GM12878 (cell line): ENCODE measurements around the gene SPA17. TPM values are rescaled to one million over a fixed set of nuclear protein-coding genes. Genes with fewer than 3 reads are reported as not detected.

Experiments used
- ATAC-seq: fragments of 200-7000 bp; cut with Tn5 transposase; 3 replicates; pipeline ENCODE4 v1.9.1; 2020; ENCODE audit warnings: mild to moderate bottlenecking, moderate library complexity
- BruUV-seq: library from RNA; stranded (reverse); fragments of 400-500 nt; replicated peaks from 2 replicates; lab custom pipeline; 2021; lab: Mats Ljungman, UMichigan
- CTCF ChIA-PET: fragments of 300-600 bp; sonication (Branson Sonifier 250); formaldehyde crosslinking; extraction: SDS; loops from one replicate; lab custom pipeline; 2021; ENCODE audit warnings: inconsistent platforms; lab: Yijun Ruan, JAX
- POLR2A ChIA-PET: fragments of 350-600 bp; formaldehyde crosslinking; extraction: SDS; loops from one replicate; lab custom pipeline; 2021; ENCODE audit warnings: inconsistent platforms; lab: Charles Lee
- RAD21 ChIA-PET: fragments of 300-600 bp; sonication (Branson Sonifier 250); formaldehyde crosslinking; loops from one replicate; lab custom pipeline; 2023; ENCODE audit warnings: antibody characterized with exemption; ENCODE audit not compliant: unreplicated experiment; lab: Charles Lee
- SMC1A ChIA-PET: fragments of 300-600 bp; sonication (Branson Sonifier 250); formaldehyde crosslinking; loops from one replicate; lab custom pipeline; 2023; ENCODE audit not compliant: unreplicated experiment, uncharacterized antibody; lab: Charles Lee
- DNase-seq: peaks from one replicate; pipeline ENCODE4 v3.0.0-alpha.2; 2011; ENCODE audit warnings: low read depth, low spot score
- FAIRE-seq: peaks from 3 replicates; lab custom pipeline; 2011; peaks lifted over from hg19 to GRCh38; lab: Jason Lieb, UNC
- H2AFZ ChIP-seq: 2 replicates; pipeline ENCODE4 v1.6.0; 2011; ENCODE audit warnings: low read depth, low read length, control low read depth; ENCODE audit not compliant: control insufficient read depth
- H3K27ac ChIP-seq: 2 replicates; pipeline ENCODE4 v1.5.1; 2011; ENCODE audit warnings: control low read depth; ENCODE audit not compliant: control insufficient read depth, insufficient read depth
- H3K27me3 ChIP-seq, 2 experiments: replicated peaks in 1 of 2; 2 replicates each; pipeline versions ENCODE4 v1.6.0 to v1.6.1; 2011; ENCODE audit warnings: low read length in 1 of 2; ENCODE audit not compliant: control insufficient read depth in 2 of 2, insufficient read depth in 2 of 2
- H3K36me3 ChIP-seq, 2 experiments: 2 replicates each; pipeline ENCODE4 v1.5.1; 2011; ENCODE audit warnings: low read length in 1 of 2; ENCODE audit not compliant: control insufficient read depth in 2 of 2, insufficient read depth in 2 of 2
- H3K4me1 ChIP-seq: 2 replicates; pipeline ENCODE4 v1.6.1; 2011; ENCODE audit warnings: mild to moderate bottlenecking, low read length, moderate library complexity, mixed read lengths; ENCODE audit not compliant: control insufficient read depth, insufficient read depth
- H3K4me2 ChIP-seq: 2 replicates; pipeline ENCODE4 v1.6.0; 2011; ENCODE audit warnings: control low read depth; ENCODE audit not compliant: control insufficient read depth, insufficient read depth
- H3K4me3 ChIP-seq: fragments of 200-600 bp; sonication (generic); 2 replicates; pipeline ENCODE4 v1.5.1; 2016
- H3K79me2 ChIP-seq: 2 replicates; pipeline ENCODE4 v1.6.0; 2011; ENCODE audit warnings: low read length; ENCODE audit not compliant: control insufficient read depth, insufficient read depth
- H3K9ac ChIP-seq: 2 replicates; pipeline ENCODE4 v1.8.0; 2011; ENCODE audit warnings: low read length, control low read depth, mixed read lengths; ENCODE audit not compliant: control insufficient read depth, insufficient read depth
- H3K9me3 ChIP-seq: replicated peaks from 3 replicates; pipeline ENCODE4 v1.5.1; 2011; ENCODE audit warnings: mild to moderate bottlenecking, low read length; ENCODE audit not compliant: control insufficient read depth, insufficient read depth
- H4K20me1 ChIP-seq: 2 replicates; pipeline ENCODE4 v1.6.0; 2011; ENCODE audit not compliant: control insufficient read depth, insufficient read depth
- CHD2 ChIP-seq: IDR thresholded peaks from 2 replicates; pipeline ENCODE4 v1.6.1; 2011; ENCODE audit warnings: low read depth, low read length, improper control_type of control experiment, borderline replicate concordance
- EED ChIP-seq: sonication (generic); IDR thresholded peaks from 2 replicates; pipeline ENCODE4 v1.6.1; 2016; ENCODE audit warnings: antibody characterized with exemption, low read depth
- MTA3 ChIP-seq: IDR thresholded peaks from 2 replicates; pipeline ENCODE4 v1.6.1; 2012; ENCODE audit warnings: low read length, inconsistent platforms, borderline replicate concordance
- PAX8 ChIP-seq: fragments of 450-650 bp; IDR thresholded peaks from 2 replicates; pipeline ENCODE4 v1.6.1; 2017; ENCODE audit warnings: mild to moderate bottlenecking, moderate library complexity
- RAD51 ChIP-seq: fragments of 450-650 bp; IDR thresholded peaks from 2 replicates; pipeline ENCODE4 v1.6.1; 2016; ENCODE audit warnings: moderate library complexity, mild to moderate bottlenecking, inconsistent platforms
- SMARCA5 ChIP-seq: fragments of 450-650 bp; IDR thresholded peaks from 2 replicates; pipeline ENCODE4 v1.6.1; 2017; ENCODE audit warnings: mild to moderate bottlenecking
- TARDBP ChIP-seq: IDR thresholded peaks from 2 replicates; pipeline ENCODE4 v1.6.1; 2016; ENCODE audit warnings: borderline replicate concordance
- ZNF217 ChIP-seq: fragments of 450-650 bp; IDR thresholded peaks from 2 replicates; pipeline ENCODE4 v1.6.1; 2017; ENCODE audit warnings: antibody characterized with exemption, mild to moderate bottlenecking
- WGBS: methylation state at CpG from one replicate; pipeline ENCODE4 v1.1.6; 2016; ENCODE audit warnings: low lambda C conversion rate; ENCODE audit not compliant: insufficient replicate concordance, insufficient coverage; ENCODE audit errors: missing lambda C conversion rate; 5-methylcytosine and 5-hydroxymethylcytosine counted together
- in situ Hi-C: fragments of 300-500 bp; cut with MboI; formaldehyde crosslinking; loops from 9 replicates; pipeline ENCODE4 v1.14.3; 2018; ENCODE audit warnings: mixed read lengths
- intact Hi-C: fragments of 100-400 bp; cut with micrococcal nuclease; formaldehyde crosslinking; loops from one replicate; pipeline ENCODE4 v1.14.2; 2022; ENCODE audit not compliant: unreplicated experiment
- polyA plus RNA-seq, 11 experiments: library from polyadenylated mRNA; depleted of rRNA in 4 of 11; unstranded in 6 of 11; stranded (reverse) in 5 of 11; fragments of >200 nt; fragmentation: Nextera tagmentation in 4 of 11; fragmentation: Illumina TruSeq in 1 of 11; extraction: Ambion mirVana in 4 of 11; extraction: Trizol in 1 of 11; gene quantifications; 1 replicate in 1 of 11; 2 replicates in 10 of 11; pipeline versions ENCODE4 v1.2.1 to v1.2.3, GENCODE V29; 2011 to 2016; ENCODE audit warnings: inconsistent platforms in 2 of 11, missing spikeins in 2 of 11, low read depth in 1 of 11
- total RNA-seq, 4 experiments: library from RNA; depleted of rRNA in 3 of 4; stranded (reverse); fragments of >200 nt in 3 of 4; fragmentation: Illumina TruSeq in 1 of 4; extraction: Trizol in 1 of 4; gene quantifications; 2 replicates each; pipeline versions ENCODE4 v1.2.1 to v1.2.3, GENCODE V29; 2013 to 2021
- TF ChIP-seq, protein P1 (sequence below): IDR thresholded peaks from 2 replicates; pipeline ENCODE4 v1.6.1; 2012; ENCODE audit warnings: low read length, inconsistent platforms

The SPA17 gene
- total and polyA plus RNA-seq, 10 of the 15 experiments (the other 5 are each of a cell fraction or from before 2014, with no cell fraction given) = 2.9 to 13.2 (median 8.5) TPM

DNA sequence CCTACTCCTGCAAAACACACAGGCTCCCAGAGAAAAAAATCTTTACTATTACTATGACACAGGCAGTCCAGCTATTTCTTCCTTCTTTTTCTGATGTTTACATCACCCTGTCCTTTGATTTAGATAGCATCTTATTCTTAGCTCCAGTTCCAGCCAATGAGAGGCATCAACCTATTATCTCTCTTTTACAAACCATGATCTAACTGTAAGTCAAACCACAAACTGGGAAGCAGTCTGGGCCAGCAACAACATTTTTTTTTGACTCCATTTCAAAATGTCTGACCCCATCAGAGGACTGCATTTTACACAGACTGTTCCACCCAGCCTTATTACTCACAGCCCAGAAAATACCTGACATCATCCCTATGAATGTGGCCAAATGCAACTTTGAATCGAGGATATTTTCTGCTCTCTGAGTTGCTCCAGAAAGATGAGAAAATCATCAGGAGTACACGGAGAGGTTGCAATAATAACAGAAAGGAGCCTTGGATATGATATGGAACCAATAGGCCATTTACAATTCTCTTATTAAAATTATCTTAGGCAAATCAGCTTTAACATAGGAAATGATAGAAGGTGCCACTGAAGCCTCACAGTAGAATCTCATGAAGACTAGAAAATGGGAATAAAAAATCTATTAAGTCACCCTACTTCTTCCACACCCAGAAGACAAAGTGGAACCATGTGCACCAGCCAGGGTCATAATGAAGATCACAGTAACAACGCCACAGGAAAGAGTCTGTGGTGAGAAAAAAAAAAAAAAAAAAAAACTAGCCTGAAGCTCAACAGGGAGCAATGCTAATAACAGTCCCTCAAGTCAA is 29.9 kb upstream of the SPA17 start:
- H3K36me3 ChIP-seq = no peaks in the 10 kb centered on the region; a peak in 2 of 4 replicates
- ChIA-PET SMC1A (interaction anchor here (0.6 to 2.0 kb wide), 17 partner anchors 17 to 194 kb away, joined by 3 to 10 read pairs (median 4); partner anchors contain the start of gene TBRG1), RAD21 (interaction anchor here (1.1 to 1.6 kb wide), 4 partner anchors 120 to 233 kb away, joined by 3 to 5 read pairs (median 3); no protein-coding TSS in a partner anchor), CTCF (interaction anchor here (0.7 to 7.6 kb wide), 30 partner anchors 9 to 283 kb away, joined by 3 to 52 read pairs (median 4); partner anchors contain the start of genes ESAM and TBRG1), POLR2A (no interaction called here)
- intact Hi-C loops = loop anchor here (1.0 kb wide), 2 partner anchors 119 to 193 kb away; no protein-coding TSS in a partner anchor
- in situ Hi-C loops = no loop called here
- no peaks in the 10 kb centered on the region for H3K79me2 ChIP-seq
- H3K9ac ChIP-seq = no peak overlapping the region
- H3K4me1 ChIP-seq = no peaks in the 10 kb centered on the region; the same call in 1 of the 2 replicates
- H3K4me3 ChIP-seq = no peak overlapping the region
- no peak for DNase-seq
- no TSS peak for BruUV-seq
- no peaks in the 10 kb centered on the region for H4K20me1 ChIP-seq
- 27% methylated on average over 2 of the region's 3 CpGs for WGBS
- no peak for ATAC-seq
- H3K4me2 ChIP-seq = no peak overlapping the region
- H2AFZ ChIP-seq = no peak overlapping the region
- FAIRE-seq = no peak
- H3K9me3 ChIP-seq = no peaks in the 10 kb centered on the region; the same call in 2 of the 3 replicates
- H3K27me3 ChIP-seq = no peaks in the 10 kb centered on the region
- H3K27ac ChIP-seq = no peak overlapping the region
- TF ChIP-seq PAX8 (no peak), MTA3 (no peak), RAD51 (no peak), TARDBP (no peak), SMARCA5 (no peak), ZNF217 (no peak), EED (no peak), CHD2 (no peak)
- TF ChIP-seq, protein P1, sequence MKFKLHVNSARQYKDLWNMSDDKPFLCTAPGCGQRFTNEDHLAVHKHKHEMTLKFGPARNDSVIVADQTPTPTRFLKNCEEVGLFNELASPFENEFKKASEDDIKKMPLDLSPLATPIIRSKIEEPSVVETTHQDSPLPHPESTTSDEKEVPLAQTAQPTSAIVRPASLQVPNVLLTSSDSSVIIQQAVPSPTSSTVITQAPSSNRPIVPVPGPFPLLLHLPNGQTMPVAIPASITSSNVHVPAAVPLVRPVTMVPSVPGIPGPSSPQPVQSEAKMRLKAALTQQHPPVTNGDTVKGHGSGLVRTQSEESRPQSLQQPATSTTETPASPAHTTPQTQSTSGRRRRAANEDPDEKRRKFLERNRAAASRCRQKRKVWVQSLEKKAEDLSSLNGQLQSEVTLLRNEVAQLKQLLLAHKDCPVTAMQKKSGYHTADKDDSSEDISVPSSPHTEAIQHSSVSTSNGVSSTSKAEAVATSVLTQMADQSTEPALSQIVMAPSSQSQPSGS = no peak
